Gastrocnemius medialis (tissue), 4 donors: ENCODE measurements around the gene NTSR2.
A peak's percentile ranks its signal among the peaks of the same experiment; 100 is the strongest.

Experiments used
- CTCF ChIP-seq, 5 experiments: fragments of 450-650 bp in 3 of 5; fragments of 200-600 bp in 2 of 5; sonication (generic) in 2 of 5; IDR thresholded peaks in 4 of 5; conservative IDR thresholded peaks in 1 of 5; 1 replicate in 4 of 5; 2 replicates in 1 of 5; pipeline ENCODE4 v1.5.1; 2016 to 2019; ENCODE audit warnings: antibody characterized with exemption in 5 of 5, mild to moderate bottlenecking in 3 of 5, moderate library complexity in 3 of 5
- POLR2A ChIP-seq, 2 donors: fragments of 450-650 bp; IDR thresholded peaks; one replicate each; pipeline ENCODE4 v1.6.1; 2017; ENCODE audit warnings: antibody characterized with exemption in 2 of 2, mild to moderate bottlenecking in 2 of 2, moderate library complexity in 2 of 2

GRCh38 chr2:11658208-11659114, 11.5 kb downstream of the NTSR2 start:
- TF ChIP-seq CTCF (IDR thresholded peaks at IDR 0.05 in 4 of 5, conservative IDR thresholded peaks at IDR 0.05 in 1 of 5) (no peak), POLR2A (IDR thresholded peaks at IDR 0.05) (peak in 1 of 2 donors; percentile 16)
